Putamen (tissue), 1 donor: ENCODE measurements around the gene ZCRB1.

Experiments
- DNase-seq: peaks from one replicate; pipeline ENCODE4 v3.0.0-alpha.2; 2016; ENCODE audit warnings: low spot score

Gene ZCRB1

DNA sequence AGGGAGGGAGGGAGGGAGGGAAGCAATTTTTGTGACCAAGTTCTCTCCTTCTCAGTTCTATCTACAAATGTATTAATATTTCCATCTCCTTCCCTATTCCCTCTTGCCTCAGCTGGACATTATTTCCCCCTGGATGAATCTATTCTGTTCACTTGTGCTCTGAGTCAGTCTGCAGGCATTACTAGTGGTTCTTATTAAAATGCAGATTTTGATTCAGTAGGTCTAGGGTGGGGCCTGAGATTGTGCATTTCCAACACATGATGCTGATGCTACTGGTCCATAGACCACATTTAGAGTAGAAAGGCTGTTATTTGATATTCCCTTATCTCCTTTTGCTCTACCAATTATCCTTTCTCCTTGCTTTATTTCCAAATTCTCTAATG is 47.8 kb downstream of the ZCRB1 start:
- no peak for DNase-seq

DNA sequence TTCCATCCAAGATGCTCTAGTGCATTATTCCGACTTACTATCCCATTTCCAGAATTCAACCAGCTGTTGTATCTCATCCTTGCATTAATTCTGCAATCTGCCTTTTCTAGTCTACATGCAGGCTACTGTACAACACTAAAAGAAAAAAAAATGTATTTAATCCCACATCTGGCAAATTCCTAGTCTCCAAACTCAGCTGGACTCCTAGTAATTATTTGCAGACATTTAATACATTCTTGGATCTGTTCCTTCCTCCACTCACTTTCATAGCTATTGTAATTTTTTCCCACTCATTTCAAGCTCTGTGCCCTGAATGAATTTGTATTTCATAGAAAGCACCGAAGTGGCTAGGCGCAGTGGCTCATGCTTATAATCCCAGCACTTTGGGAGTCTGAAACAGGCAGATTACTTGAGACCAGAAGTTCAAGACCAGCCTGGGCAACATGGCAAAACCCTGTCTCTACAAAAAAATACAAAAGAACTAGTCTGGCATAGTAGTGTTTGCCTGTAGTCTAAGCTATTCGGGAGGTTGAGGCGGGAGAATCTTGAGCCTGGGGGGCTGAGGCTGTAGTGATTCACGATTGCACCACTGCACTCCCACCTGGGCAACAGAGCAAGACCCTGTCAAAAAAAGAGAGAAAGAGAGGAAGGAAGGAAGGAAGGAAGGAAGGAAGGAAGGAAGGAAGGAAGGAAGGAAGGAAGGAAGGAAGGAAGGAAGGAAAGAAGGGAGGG is 48.3 kb downstream of the ZCRB1 start:
- no peak for DNase-seq

DNA sequence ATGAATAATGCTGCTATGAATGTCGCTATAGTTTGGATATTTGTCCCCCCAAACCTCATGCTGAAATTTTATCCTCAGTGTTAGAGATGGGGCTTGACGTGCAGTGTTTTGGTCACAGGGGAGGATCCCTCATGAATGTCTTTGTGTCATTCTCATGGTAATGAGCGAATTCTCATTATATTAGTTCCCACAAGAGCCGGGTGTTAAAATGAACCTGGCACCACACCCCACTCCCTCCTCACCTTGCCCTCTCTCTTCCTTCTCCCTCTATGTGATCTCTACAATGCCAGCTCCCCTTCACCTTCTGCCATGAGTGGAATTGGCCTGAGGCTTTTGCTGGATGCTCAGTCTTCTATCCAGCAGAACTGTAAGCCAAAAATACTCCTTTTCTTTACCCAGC is 50.4 kb downstream of the ZCRB1 start:
- no peak for DNase-seq

DNA sequence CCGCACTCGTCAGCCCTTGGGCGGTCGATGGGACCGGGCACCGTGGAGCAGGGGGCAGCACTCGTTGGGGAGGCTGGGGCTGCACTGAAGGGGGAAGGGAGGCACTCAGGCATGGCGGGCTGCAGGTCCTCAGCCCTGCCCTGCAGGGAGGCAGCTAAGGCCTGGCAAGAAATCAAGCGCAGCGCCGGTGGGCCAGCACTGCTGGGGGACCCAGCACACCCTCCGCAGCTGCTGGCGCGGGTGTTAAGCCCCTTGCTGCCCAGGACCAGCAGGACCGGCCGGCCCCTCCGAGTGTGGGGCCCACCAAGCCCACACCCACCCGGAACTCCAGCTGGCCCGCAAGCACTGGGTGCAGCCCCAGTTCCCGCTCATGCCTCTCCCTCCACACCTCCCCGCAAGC is 52.2 kb downstream of the ZCRB1 start:
- no peak for DNase-seq

DNA sequence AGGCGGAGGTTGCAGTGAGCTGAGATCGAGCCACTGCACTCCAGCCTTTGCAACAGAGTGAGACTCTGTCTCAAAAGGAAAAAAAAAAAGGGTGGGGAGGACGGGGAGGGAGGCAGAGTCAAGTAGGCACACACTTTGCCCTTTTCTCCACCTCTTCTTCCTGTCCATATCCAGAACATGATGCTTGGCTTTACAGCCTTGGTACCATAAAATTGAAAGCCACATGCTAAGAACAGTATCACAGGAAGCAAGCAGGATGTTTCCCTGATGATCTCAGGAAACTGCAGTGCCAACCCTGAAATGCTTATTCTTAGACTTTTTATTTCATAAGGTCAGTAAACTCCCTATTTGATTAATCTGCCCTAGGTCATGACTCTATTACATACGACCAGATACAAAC is 55.3 kb downstream of the ZCRB1 start:
- no peak for DNase-seq

DNA sequence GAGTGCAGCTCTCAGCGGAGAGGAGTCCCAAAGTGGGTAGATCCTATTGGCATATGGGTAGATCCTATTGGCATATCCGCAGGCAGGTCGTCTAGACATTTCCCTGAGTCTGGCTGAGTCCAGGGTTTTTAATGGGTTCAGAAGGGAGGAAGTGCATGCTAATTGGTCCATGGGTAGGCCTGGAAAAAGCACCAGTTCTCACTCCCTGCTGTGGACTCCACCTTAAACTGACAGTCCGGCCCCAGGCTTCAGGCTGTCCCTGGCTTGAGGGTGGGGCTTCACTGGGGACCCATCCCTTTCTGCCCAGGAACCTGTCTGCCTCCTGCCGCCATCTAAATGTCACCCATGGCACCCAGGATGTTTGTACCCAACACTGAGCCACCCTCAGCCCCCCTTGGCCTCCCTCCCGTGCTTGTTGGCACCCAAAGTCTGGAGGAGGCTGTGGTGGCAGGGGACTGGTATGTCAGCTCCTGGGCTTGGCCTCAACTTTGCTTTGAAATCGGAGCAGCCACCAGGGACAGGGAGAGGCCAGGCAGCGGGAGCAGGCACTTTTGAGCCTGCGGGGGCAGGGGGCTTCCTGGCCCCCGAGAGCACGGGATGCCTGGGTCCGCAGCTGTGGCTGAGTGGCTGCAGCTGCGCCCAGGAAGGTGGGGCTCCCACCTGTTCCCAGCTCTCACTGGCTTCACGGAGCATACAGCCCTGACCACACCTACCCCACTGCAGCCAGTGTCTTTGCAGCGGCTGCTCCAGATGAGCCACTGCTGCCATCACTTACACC is 58.3 kb downstream of the ZCRB1 start:
- no peak for DNase-seq

DNA sequence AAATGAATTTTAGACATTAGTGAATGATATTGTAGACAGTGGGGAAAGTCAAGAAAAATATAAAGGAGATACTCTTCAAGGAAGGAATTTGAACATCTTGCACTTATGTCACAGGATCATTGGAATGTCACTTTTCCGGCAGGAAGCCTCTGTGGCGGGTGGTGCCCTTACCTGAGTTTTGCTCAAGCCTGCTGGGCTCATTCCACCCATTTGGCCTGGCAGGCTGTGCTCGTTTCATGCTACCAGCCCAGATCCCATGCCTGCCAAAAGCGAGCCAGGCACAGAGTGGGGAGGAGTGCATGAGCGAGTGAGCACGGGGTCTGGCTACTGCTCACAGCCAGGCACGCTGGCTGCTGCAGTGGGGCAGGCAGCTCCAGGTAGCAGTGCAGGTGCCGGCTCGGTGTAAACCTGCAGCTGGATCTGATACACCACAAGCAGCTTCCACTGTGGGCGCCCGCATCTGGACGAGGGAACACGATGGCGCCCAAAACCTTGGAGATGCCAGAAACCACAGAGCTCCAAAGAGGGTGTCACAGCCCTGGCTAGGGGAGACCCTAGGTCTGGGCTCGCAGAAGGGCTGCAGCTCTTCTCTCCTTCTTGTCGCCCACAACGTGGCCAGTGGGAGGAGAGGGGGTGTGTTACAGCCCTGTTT is 59.2 kb downstream of the ZCRB1 start:
- no peak for DNase-seq

DNA sequence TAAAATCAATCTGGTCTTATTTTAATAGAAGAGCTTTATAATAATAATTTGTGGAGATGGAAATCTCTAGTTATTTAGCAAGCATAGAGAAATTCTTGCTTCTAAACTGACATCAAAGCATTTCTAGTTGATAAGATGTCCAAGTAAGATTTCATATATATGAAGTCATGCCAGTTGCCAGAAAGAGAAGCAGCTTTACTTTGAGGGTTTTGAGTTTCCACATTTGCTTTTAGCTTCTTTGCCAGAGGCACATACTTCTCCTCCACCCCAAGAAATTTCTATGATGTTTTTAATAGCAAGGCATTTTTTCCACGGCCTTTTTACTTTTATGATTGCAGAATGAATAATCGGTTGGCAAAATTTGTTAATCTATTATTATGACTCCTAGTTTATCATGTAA is 63.6 kb downstream of the ZCRB1 start:
- DNase-seq, result no peak
